Vagina (tissue), 2 donors: ENCODE data around the gene RAB12.

Experiments
- CTCF ChIP-seq, 3 experiments: fragments of 450-650 bp in 2 of 3; fragments of 200-600 bp in 1 of 3; sonication (generic) in 1 of 3; IDR thresholded peaks; one replicate each; pipeline ENCODE4 v1.5.1; 2017 to 2019; ENCODE audit warnings: antibody characterized with exemption in 3 of 3, mild to moderate bottlenecking in 2 of 3, moderate library complexity in 2 of 3
- POLR2A ChIP-seq, 2 donors: fragments of 450-650 bp; IDR thresholded peaks; one replicate each; pipeline ENCODE4 v1.6.1; 2017; ENCODE audit warnings: antibody characterized with exemption in 2 of 2, mild to moderate bottlenecking in 2 of 2, moderate library complexity in 2 of 2
- POLR2AphosphoS5 ChIP-seq, 2 donors: sonication (generic); formaldehyde crosslinking; IDR thresholded peaks; one replicate each; pipeline ENCODE4 v1.9.0; 2017; ENCODE audit warnings: antibody characterized with exemption in 2 of 2, mild to moderate bottlenecking in 2 of 2, low read depth in 1 of 2; ENCODE audit not compliant: insufficient read depth in 1 of 2

- TF ChIP-seq CTCF (IDR thresholded peaks at IDR 0.05) (no peak), POLR2A (IDR thresholded peaks at IDR 0.05) (no peak), POLR2AphosphoS5 (IDR thresholded peaks at IDR 0.05; ENCODE audit: insufficient read depth in 1 of 2, low read depth in 1 of 2) (peak in 1 of 2 donors; percentile 65)
These were observed 6.3 kb downstream of the RAB12 start for GRCh38 chr18:8615397-8616027.
